ENCODE data around the gene SNX5. TPM values are rescaled to one million over a fixed set of nuclear protein-coding genes. Genes with fewer than 3 reads are reported as not detected.

The SNX5 gene
- total and polyA plus RNA-seq, 10 of the 15 experiments (the other 5 are each of a cell fraction or from before 2014, with no cell fraction given) = 92.9 to 316 (median 245) TPM

GRCh38 chr20:17959257-17959627, 9.4 kb downstream of the SNX5 start (continued):
- no peak for TF ChIP-seq SIN3A (IDR thresholded peaks at IDR 0.05; ENCODE audit: low read depth, low read length)

GRCh38 chr20:17958373-17959256, 10.0 kb downstream of the SNX5 start:
- TSS peak; percentile 0 for BruUV-seq (replicated peaks)
- SMC1A ChIA-PET (ENCODE audit: uncharacterized antibody, unreplicated experiment) = interaction anchor here (0.7 to 5.7 kb wide), 17 partner anchors 11 to 453 kb away, joined by 3 to 41 read pairs (median 5); partner anchors contain the start of genes MGME1, RRBP1, SNX5 and ZNF133
- H3K27me3 ChIP-seq (replicated peaks in 1 of 2; ENCODE audit: control insufficient read depth in 2 of 2, insufficient read depth in 2 of 2, low read length in 1 of 2) = no peaks in the 10 kb centered on the region
- ATAC-seq = peak; percentile 2; the same call in 2 of the 3 replicates
- H3K4me1 ChIP-seq (ENCODE audit: control insufficient read depth, insufficient read depth, low read length) = peaks cover 48% of the 10 kb centered on the region
- H4K20me1 ChIP-seq (ENCODE audit: control insufficient read depth, insufficient read depth) = peaks cover 10% of the 10 kb centered on the region
- H2AFZ ChIP-seq (ENCODE audit: control insufficient read depth, low read depth, low read length) = no peak overlapping the region
- H3K9me3 ChIP-seq (replicated peaks; ENCODE audit: control insufficient read depth, insufficient read depth, low read length) = no peaks in the 10 kb centered on the region
- H3K36me3 ChIP-seq (ENCODE audit: control insufficient read depth in 2 of 2, insufficient read depth in 2 of 2, low read length in 1 of 2) = peaks cover 7 to 20% of the 10 kb centered on the region in 2 experiments
- FAIRE-seq = no peak
- in situ Hi-C loops (cut with MboI) = no loop called here
- DNase-seq (ENCODE audit: low read depth, low spot score) = no peak
- WGBS (ENCODE audit: insufficient coverage, insufficient replicate concordance, low lambda C conversion rate, missing lambda C conversion rate) = 16% methylated on average over 5 of the region's 5 CpGs
- POLR2A ChIA-PET = interaction anchor here (0.5 to 4.8 kb wide), 7 partner anchors 8 to 78 kb away, joined by 3 to 74 read pairs (median 3); partner anchors contain the start of genes MGME1 and SNX5
- intact Hi-C loops (cut with micrococcal nuclease; ENCODE audit: unreplicated experiment) = loop anchor here (5.0 kb wide), 1 partner anchor 34 kb away; no protein-coding TSS in a partner anchor
- peak overlapping the region; percentile 86; the same call in 1 of the 2 replicates for H3K4me3 ChIP-seq
- RAD21 ChIA-PET (ENCODE audit: unreplicated experiment) = interaction anchor here (0.7 to 4.8 kb wide), 12 partner anchors 6 to 276 kb away, joined by 3 to 31 read pairs (median 4); partner anchors contain the start of genes MGME1 and SNX5
- peak overlapping the region; percentile 19; the same call in 1 of the 2 replicates for H3K9ac ChIP-seq (ENCODE audit: control insufficient read depth, insufficient read depth, low read length)
- peak overlapping the region; percentile 54 for H3K27ac ChIP-seq (ENCODE audit: control insufficient read depth, insufficient read depth)
- CTCF ChIA-PET = interaction anchor here (0.7 to 8.9 kb wide), 23 partner anchors 10 to 453 kb away, joined by 3 to 88 read pairs (median 4); partner anchors contain the start of genes MGME1, RRBP1 and SNX5
- peak overlapping the region; percentile 73 for H3K4me2 ChIP-seq (ENCODE audit: control insufficient read depth, insufficient read depth)
- 0 out of 4 replicates have a peak, but pooled peaks of 1 of the 2 experiments have one; percentile 4 for TF ChIP-seq IKZF2 (IDR thresholded peaks at IDR 0.05)
- TF ChIP-seq ZBTB33 (IDR thresholded peaks at IDR 0.05) = no peak
- H3K79me2 ChIP-seq (ENCODE audit: control insufficient read depth, insufficient read depth, low read length) = peaks cover 100% of the 10 kb centered on the region
